ENCODE results near the gene NRTN. TPM values are rescaled to one million over a fixed set of nuclear protein-coding genes. Genes with fewer than 3 reads are reported as not detected.

NRTN gene
- total RNA-seq, 4 donors from 2014 or later, result 0.82 to 3.8 (median 1.5) TPM

- intact Hi-C loops (cut with DNase I; ENCODE audit: low total_unique reads), result no loop called here
These were observed 3.4 kb downstream of the NRTN start for GRCh38 chr19:5808120-5808816.

GRCh38 chr19:5809053-5809452 lies 4.2 kb downstream of the NRTN start:
- Histone ChIP-seq H3K4me3 (no peak overlapping the region), H3K4me1 (peaks cover 0 to 18% (median 13%) of the 10 kb centered on the region in 4 donors), H3K27ac (no peak overlapping the region), H3K27me3 (peaks cover 10% of the 10 kb centered on the region), H3K36me3 (no peaks in the 10 kb centered on the region), H3K9me3 (no peaks in the 10 kb centered on the region)
- no peak for DNase-seq
- 82 to 88% methylated on average over 7 to 9 of the region's 9 CpGs for WGBS, 2 donors (ENCODE audit: low coverage in 1 of 2)
- intact Hi-C loops (cut with DNase I; ENCODE audit: low total_unique reads), result no loop called here
- in situ Hi-C loops (cut with MboI; ENCODE audit: low pct_ligation_motif_present in 1 of 4, low pct_unique_long_range_greater_than_20kb in 1 of 4, low sequenced_read_pairs in 3 of 4), result loop anchor here in 3 of 4 donors (10.0 kb wide), 3 partner anchors 76 to 216 kb away; no protein-coding TSS in a partner anchor
- TF ChIP-seq EP300 (IDR thresholded peaks at IDR 0.05; ENCODE audit: low read depth) (no peak), POLR2AphosphoS5 (IDR thresholded peaks at IDR 0.05) (no peak), CTCF (IDR thresholded peaks at IDR 0.05) (no peak), POLR2A (IDR thresholded peaks at IDR 0.05) (no peak)

More at GRCh38 chr19:5808120-5808816, 3.4 kb downstream of the NRTN start:
- no peak overlapping the region for H3K4me3 ChIP-seq
- no peak for DNase-seq
- no peaks in the 10 kb centered on the region for H3K36me3 ChIP-seq
- peaks cover 4 to 25% (median 20%) of the 10 kb centered on the region in 4 donors for H3K4me1 ChIP-seq
- no peak overlapping the region for H3K27ac ChIP-seq
- 83 to 89% methylated on average over 6 to 21 of the region's 21 CpGs for WGBS, 2 donors (ENCODE audit: low coverage in 1 of 2)
- no peaks in the 10 kb centered on the region for H3K9me3 ChIP-seq
- H3K27me3 ChIP-seq, result peaks cover 16% of the 10 kb centered on the region
- TF ChIP-seq POLR2AphosphoS5 (IDR thresholded peaks at IDR 0.05), result no peak
- in situ Hi-C loops (cut with MboI; ENCODE audit: low pct_ligation_motif_present in 1 of 4, low pct_unique_long_range_greater_than_20kb in 1 of 4, low sequenced_read_pairs in 3 of 4), result loop anchor here in 3 of 4 donors (10.0 kb wide), 3 partner anchors 77 to 217 kb away; no protein-coding TSS in a partner anchor

- Histone ChIP-seq H3K9me3 (no peaks in the 10 kb centered on the region), H3K4me1 (peaks cover 0 to 14% (median 10%) of the 10 kb centered on the region in 4 donors), H3K36me3 (no peaks in the 10 kb centered on the region), H3K4me3 (no peak overlapping the region), H3K27ac (no peak overlapping the region), H3K27me3 (peaks cover 7% of the 10 kb centered on the region)
- WGBS, 2 donors (ENCODE audit: low coverage in 1 of 2), result 58 to 72% methylated on average over 7 to 10 of the region's 10 CpGs
- no peak for DNase-seq
- TF ChIP-seq POLR2A (IDR thresholded peaks at IDR 0.05) (no peak), EP300 (IDR thresholded peaks at IDR 0.05; ENCODE audit: low read depth) (no peak), CTCF (IDR thresholded peaks at IDR 0.05) (no peak), POLR2AphosphoS5 (IDR thresholded peaks at IDR 0.05) (no peak)
- intact Hi-C loops (cut with DNase I; ENCODE audit: low total_unique reads) (no loop called here), in situ Hi-C loops (cut with MboI; ENCODE audit: low pct_ligation_motif_present in 1 of 4, low pct_unique_long_range_greater_than_20kb in 1 of 4, low sequenced_read_pairs in 3 of 4) (loop anchor here in 3 of 4 donors (10.0 kb wide), 3 partner anchors 75 to 215 kb away; no protein-coding TSS in a partner anchor)
These were observed 4.6 kb downstream of the NRTN start for GRCh38 chr19:5809469-5809868.

- no peaks in the 10 kb centered on the region for H3K27me3 ChIP-seq
- no peaks in the 10 kb centered on the region for H3K36me3 ChIP-seq
- WGBS, 2 donors (ENCODE audit: low coverage in 1 of 2), result 93 to 94% methylated on average over 3 to 4 of the region's 4 CpGs
- in situ Hi-C loops (cut with MboI; ENCODE audit: low pct_ligation_motif_present in 1 of 4, low pct_unique_long_range_greater_than_20kb in 1 of 4, low sequenced_read_pairs in 3 of 4) (loop anchor here in 1 of 4 donors (10.0 kb wide), 1 partner anchor 74 kb away; no protein-coding TSS in a partner anchor), intact Hi-C loops (cut with DNase I; ENCODE audit: low total_unique reads) (no loop called here)
- TF ChIP-seq POLR2A (IDR thresholded peaks at IDR 0.05) (no peak), EP300 (IDR thresholded peaks at IDR 0.05; ENCODE audit: low read depth) (no peak), POLR2AphosphoS5 (IDR thresholded peaks at IDR 0.05) (no peak), CTCF (IDR thresholded peaks at IDR 0.05) (no peak)
- H3K4me1 ChIP-seq, result peaks cover 0 to 8% (median 1%) of the 10 kb centered on the region in 4 donors
- no peak for DNase-seq
- H3K4me3 ChIP-seq, result no peak overlapping the region
- H3K27ac ChIP-seq, result no peak overlapping the region
- H3K9me3 ChIP-seq, result no peaks in the 10 kb centered on the region
These were observed 6.2 kb downstream of the NRTN start for GRCh38 chr19:5811117-5811516.

All from transverse colon (tissue), 4 donors.